Large intestine (tissue), 3 donors: ENCODE measurements around the gene DYDC2. TPM values are rescaled to one million over a fixed set of nuclear protein-coding genes. Genes with fewer than 3 reads are reported as not detected.
"Not testable (repeated sequence)": the region's sequence is repeated elsewhere in the genome, so short reads cannot be mapped to it uniquely, and the experiment has no call there.

Experiments
- DNase-seq, 2 donors: peaks; one replicate each; pipeline versions ENCODE4 v3.0.0 to v3.0.0-alpha.2; 2013
- H3K27ac ChIP-seq: one replicate; pipeline ENCODE4 v1.5.1; 2013; ENCODE audit warnings: low read length
- H3K27me3 ChIP-seq: 2 replicates; pipeline ENCODE4 v1.6.1; 2013; ENCODE audit warnings: low read length; ENCODE audit not compliant: control insufficient read depth, insufficient read depth
- H3K36me3 ChIP-seq: 2 replicates; pipeline ENCODE4 v1.6.1; 2013; ENCODE audit warnings: low read length; ENCODE audit not compliant: control insufficient read depth, insufficient read depth
- H3K4me1 ChIP-seq: one replicate; pipeline ENCODE4 v1.6.1; 2013; ENCODE audit warnings: low read length; ENCODE audit not compliant: control insufficient read depth, insufficient read depth
- H3K4me3 ChIP-seq: one replicate; pipeline ENCODE4 v1.5.1; 2013; ENCODE audit warnings: low read length
- H3K9me3 ChIP-seq: one replicate; pipeline ENCODE4 v1.6.1; 2013; ENCODE audit warnings: mild to moderate bottlenecking, low read depth, low read length, moderate library complexity; ENCODE audit not compliant: control insufficient read depth
- WGBS: methylation state at CpG from one replicate; pipeline ENCODE4 v1.1.5; 2013; ENCODE audit warnings: low lambda C conversion rate; ENCODE audit not compliant: insufficient coverage; 5-methylcytosine and 5-hydroxymethylcytosine counted together
- polyA plus RNA-seq: library from polyadenylated mRNA; unstranded; fragments of 120-200 nt; gene quantifications from one replicate; pipeline ENCODE4 v1.2.1, GENCODE V29; 2013

Gene DYDC2
- polyA plus RNA-seq, 1 donor: 0.42 TPM

DNA sequence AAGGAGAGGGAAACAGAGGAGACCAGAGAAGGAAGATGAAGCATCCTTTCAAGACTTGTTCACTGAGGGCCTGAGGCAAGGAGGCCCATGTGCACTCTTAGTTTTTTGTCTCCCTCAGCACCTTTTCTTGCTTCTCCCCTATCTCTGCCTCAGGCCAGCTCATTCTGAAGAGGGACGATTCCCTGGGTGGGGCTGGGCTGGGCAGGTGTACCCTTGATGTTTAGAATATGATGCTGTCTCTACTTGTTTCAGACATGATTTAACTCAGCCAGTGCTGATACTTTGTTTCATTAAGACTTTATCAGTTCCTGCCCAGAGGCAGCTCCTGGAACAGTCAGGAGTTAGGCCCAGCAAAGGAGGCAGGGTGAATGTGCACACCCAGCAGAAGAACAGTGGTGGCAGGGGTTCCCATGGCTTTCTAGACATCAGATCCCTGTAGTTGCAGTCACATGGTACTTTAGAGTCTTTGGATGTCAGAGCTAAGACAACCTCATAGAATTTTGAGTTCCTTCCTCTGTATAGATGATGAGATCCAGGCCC is 55.2 kb downstream of the DYDC2 start:
- no peak overlapping the region for H3K4me3 ChIP-seq
- no CpG with 5 or more reads among the region's 1 CpG for WGBS
- H3K4me1 ChIP-seq: peaks cover 72% of the 10 kb centered on the region
- H3K36me3 ChIP-seq: no peaks in the 10 kb centered on the region
- no peaks in the 10 kb centered on the region for H3K27me3 ChIP-seq
- H3K9me3 ChIP-seq: no peaks in the 10 kb centered on the region
- H3K27ac ChIP-seq: peak overlapping the region; percentile 57
- no peak for DNase-seq

DNA sequence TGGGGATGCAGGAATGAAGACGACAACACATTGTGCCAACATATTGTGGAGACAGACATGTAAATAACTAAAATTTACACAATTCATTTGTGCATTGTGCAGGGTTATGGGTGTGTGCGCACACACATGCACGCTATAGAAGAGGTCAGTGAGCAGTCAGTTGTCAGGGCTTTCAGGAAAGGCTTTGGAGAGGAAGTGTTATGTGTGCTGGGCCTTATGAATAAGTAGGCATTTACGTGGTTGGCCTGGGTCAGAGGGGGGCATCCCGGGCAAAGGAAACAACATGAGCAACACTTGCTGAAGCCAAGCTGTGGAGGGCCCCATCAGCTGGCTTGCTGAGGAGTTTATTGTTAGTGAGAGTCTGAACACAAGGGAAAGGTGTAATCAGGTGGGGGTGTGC is 55.9 kb downstream of the DYDC2 start:
- 100% methylated on average over 1 of the region's 5 CpGs for WGBS
- Histone ChIP-seq H3K4me1 (peaks cover 72% of the 10 kb centered on the region), H3K36me3 (no peaks in the 10 kb centered on the region), H3K4me3 (no peak overlapping the region), H3K27ac (no peak overlapping the region), H3K27me3 (no peaks in the 10 kb centered on the region), H3K9me3 (no peaks in the 10 kb centered on the region)
- DNase-seq: peak in 1 of 2 donors; percentile 44

DNA sequence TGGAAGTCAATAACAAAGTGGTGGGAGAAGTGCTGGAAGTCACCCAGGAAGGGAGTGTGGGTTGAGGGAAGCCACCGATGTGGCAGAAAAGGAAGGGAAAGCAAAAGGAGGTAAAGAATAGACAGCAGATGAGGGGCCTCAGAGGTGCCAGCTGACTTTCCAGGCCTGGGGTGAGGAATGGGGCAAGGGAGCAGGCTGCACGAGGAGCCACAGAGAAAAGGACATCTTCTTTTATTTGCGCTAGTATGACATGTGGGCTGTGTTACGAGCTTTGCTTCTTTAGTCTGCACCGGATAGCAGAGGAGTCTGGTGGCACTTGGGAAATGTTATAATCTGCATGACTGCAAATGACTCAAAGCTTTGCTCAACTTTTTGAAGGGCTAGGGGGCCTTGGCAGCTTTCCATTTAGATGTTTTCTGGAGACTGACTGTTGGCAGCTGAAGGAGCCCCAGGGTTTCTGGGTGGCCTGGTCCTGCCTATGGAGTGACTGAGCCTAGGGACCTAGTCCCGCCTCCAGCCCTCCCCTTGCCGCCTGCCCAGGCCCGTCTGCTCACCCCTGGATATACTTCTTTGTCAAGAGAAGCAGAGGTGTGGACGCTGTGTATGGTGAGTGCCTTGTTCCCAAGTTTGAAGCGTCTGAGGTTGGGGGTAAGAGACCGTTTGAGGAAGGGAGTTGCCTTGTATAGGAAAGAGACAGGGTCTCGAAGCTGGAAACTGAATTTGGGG is 56.9 kb downstream of the DYDC2 start:
- Histone ChIP-seq H3K9me3 (no peaks in the 10 kb centered on the region), H3K27me3 (no peaks in the 10 kb centered on the region), H3K27ac (peak overlapping the region; percentile 78), H3K36me3 (no peaks in the 10 kb centered on the region), H3K4me3 (no peak overlapping the region), H3K4me1 (peaks cover 72% of the 10 kb centered on the region)
- peak in 1 of 2 donors; percentile 48 for DNase-seq
- WGBS: no CpG with 5 or more reads among the region's 12 CpGs

DNA sequence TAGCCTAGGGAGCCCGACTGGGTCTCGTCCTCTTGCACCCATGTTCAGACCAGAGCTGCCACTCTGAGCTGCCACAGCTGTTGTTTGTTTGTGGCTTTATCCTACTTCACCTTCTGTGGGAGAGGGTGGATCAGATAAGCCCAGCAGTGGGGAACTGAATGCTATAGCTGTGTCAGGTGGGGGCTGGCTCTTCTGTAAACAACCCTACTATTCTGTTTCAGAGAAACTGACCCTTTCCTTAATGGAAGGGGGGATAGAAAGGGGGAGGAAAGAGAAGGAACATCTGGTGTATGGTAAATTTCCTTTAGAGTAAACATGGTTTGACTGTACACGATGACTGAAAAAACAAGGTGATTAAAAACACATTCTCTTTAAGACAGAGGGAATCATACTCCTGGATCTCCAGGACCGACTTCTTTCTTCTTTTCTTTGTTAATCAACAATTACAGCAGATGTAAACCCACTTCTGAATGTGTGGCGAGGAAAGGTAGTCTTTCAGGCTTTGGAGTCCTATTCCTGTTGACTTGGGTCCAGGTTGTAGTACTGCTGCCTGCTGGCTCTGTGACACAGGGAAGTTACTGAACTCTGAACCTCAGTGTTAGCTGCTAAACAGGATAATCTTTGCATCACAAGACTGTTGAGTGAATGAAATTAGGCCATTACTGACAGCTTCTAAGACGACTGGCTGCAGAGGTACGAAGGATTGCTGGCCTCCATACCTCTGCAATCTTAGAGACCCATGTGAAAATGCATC is 57.7 kb downstream of the DYDC2 start:
- H3K4me1 ChIP-seq: peaks cover 72% of the 10 kb centered on the region
- DNase-seq: peak; percentile 86 to 92

DNA sequence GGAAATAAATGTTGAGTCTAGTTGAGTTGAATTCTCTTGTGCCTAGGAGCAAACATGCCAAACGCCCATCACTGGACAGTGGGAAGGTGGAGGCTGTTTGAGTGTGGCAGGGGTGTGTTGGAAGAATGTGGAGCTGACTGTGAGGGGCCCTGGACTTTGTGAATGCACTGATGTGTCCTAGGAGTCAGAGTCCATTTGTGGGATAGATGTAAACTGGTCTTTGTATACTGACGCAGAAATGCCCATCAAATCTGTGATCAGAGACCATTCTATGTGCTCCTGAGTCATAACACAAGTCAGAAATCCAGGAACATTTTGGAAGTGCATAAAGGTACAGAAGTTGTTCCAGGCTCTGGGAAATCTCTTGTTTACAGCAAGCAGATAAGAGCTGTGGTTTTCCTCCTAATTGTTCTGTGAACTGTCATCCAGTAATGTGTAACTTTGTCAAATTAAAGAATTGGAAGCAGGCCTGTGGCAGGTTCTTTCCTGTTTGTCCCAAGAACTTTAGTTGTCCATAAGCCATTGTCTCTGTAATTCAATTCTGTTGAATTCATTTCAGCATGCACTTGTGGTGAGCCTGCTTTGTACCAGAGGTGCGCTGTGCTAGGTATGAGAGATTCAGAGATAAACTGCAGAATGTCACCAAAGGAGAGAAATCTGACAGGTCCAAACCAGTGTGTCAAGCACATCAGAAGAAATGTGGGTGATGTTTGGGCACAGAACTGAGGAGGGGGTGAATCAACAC is 59.3 kb downstream of the DYDC2 start:
- Histone ChIP-seq H3K9me3 (no peaks in the 10 kb centered on the region), H3K36me3 (peaks cover 4% of the 10 kb centered on the region), H3K4me3 (no peak overlapping the region), H3K4me1 (peaks cover 57% of the 10 kb centered on the region), H3K27me3 (no peaks in the 10 kb centered on the region), H3K27ac (peak overlapping the region; percentile 78)
- WGBS: no CpG with 5 or more reads among the region's 3 CpGs
- DNase-seq: peak in 1 of 2 donors; percentile 70

More for the DNA sequence above, 57.7 kb downstream of the DYDC2 start:
- Histone ChIP-seq H3K27me3 (no peaks in the 10 kb centered on the region), H3K4me3 (no peak overlapping the region), H3K36me3 (no peaks in the 10 kb centered on the region), H3K9me3 (no peaks in the 10 kb centered on the region), H3K27ac (peak overlapping the region; percentile 78)
- 16% methylated on average over 2 of the region's 7 CpGs for WGBS

DNA sequence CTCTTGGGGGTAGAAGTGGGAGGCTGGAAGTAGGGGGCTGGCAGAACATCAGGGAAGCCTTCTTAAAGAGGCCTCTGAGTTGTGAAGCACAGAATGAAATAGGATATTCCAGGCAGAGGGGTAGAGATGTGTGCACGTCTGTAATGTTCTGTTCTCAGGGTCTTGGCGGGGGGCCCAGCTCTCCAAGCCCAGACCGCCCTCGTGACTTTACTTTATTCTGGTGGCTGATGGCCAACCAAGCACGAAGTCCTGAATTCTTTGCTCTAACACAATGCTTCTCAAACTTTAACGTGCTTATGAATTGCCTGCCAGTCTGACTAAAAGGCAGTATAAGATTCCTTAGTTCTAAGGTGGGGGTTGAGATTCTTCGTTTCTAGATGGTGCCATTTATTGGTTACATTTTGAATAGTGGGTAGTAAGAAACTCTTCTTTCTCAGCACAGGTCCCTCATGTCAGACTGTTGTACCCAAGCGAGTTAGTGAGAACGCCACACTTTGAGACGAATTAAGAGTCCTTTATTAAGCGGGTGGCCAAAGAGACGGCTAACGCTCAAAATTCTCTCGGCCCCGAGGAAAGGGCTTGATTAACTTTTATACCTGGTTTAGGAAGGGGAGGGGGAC is 60.0 kb downstream of the DYDC2 start:
- no CpG with 5 or more reads among the region's 15 CpGs for WGBS
- Histone ChIP-seq H3K9me3 (no peaks in the 10 kb centered on the region), H3K36me3 (peaks cover 8% of the 10 kb centered on the region), H3K4me1 (peaks cover 54% of the 10 kb centered on the region), H3K4me3 (no peak overlapping the region), H3K27ac (peak overlapping the region; percentile 78), H3K27me3 (no peaks in the 10 kb centered on the region)
- peak in 1 of 2 donors; percentile 41 for DNase-seq

DNA sequence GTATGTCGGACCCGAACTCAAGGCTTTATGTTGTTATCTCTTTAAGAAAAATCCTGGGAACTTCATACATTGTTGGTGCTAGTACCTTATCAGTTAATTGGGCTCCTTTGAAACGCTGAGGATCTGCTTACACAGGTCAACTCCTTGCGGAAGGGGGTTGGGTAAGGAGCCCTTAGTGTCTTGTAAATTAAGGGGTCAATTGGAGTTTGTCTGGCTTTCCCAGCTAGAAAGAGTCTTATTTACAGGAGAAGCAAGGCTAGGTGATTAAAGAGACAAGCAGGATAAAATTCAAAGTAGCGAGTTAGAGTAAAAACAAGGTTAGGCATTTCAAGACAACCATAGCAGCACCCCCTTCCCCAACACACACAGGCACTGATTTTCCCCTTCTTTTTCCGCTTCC is 60.7 kb downstream of the DYDC2 start:
- peaks cover 55% of the 10 kb centered on the region for H3K4me1 ChIP-seq
- not testable (repeated sequence) for H3K36me3 ChIP-seq

More for the DNA sequence above, 60.7 kb downstream of the DYDC2 start:
- H3K27ac ChIP-seq, H3K9me3 ChIP-seq, DNase-seq, H3K4me3 ChIP-seq, H3K27me3 ChIP-seq: not testable (repeated sequence)
- WGBS: 83% methylated on average over 2 of the region's 6 CpGs

Other genes starting within 250 kb of the DYDC2 start
- 17.8 TPM for gene PLAC9, start 224.1 kb upstream of the DYDC2 start, polyA plus RNA-seq
- 101 TPM for gene ANXA11, start 151.2 kb upstream of the DYDC2 start, polyA plus RNA-seq
- 0.10 TPM for gene MAT1A, start 67.1 kb upstream of the DYDC2 start, polyA plus RNA-seq
- gene DYDC1, start within 50 bp of the DYDC2 start, polyA plus RNA-seq: not detected
- 99.8 TPM for gene PRXL2A, start 51.8 kb downstream of the DYDC2 start, polyA plus RNA-seq
- 64.7 TPM for gene TSPAN14, start 97.5 kb downstream of the DYDC2 start, polyA plus RNA-seq
- 0.01 TPM for gene SH2D4B, start 181.1 kb downstream of the DYDC2 start, polyA plus RNA-seq